SW480 (cell line): ENCODE data around the gene TACC3.

Experiments
- DNase-seq: peaks from one replicate; pipeline ENCODE4 v3.0.0-alpha.2; 2016; ENCODE audit warnings: low spot score

The TACC3 gene

DNA sequence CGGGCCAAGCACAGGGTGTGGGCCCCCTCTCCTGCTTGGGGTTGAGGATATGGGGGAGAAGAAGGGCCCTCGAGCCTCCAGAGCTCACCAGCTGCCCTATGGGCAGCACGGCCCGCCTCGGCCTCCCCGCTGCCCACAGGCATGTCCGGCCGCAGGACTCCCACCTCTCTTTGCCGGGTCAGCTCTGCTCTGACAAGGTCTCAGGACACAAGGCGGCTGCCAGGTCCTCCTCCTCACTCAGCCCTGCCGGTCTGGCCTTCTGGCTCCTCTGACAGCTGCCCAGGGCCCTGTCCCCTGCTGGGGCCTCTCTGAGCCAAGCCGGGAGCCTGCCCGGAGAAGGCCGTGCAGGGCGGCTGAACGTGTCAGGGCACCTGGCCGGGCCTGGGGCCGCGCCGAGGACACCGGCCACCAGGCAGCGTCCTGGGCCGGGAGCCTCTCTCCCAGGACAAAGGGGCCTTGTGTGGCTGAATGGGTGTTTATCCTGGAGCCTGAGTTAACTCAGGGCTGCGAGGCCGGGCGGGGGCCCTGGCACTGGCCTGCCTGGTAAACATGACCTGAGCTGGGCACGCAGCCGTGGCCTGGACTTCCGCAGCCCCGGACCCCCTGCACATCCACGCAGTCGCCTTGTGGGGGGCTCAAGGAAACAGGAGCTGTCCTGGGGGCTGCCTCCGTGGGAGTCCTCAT is 25.7 kb downstream of the TACC3 start:
- peak; percentile 34 for DNase-seq

DNA sequence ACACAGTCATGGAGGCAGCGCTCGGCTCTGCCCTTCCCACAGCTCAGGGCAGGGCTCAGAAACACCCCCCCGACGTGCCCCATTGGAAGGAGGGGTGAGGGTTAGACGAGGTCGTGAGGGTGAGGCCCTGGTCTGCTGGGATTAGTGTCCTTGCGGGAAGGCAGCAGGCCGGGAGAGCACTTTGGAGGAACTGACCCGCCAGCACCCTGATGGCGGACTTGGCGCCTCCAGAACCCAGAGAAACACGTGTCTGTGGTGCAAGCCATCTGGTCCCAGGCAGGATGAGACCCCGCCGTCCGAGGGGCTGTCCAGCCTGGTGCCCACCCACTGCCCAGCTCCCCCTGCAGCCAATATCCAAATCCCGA is 26.3 kb downstream of the TACC3 start:
- DNase-seq: no peak

DNA sequence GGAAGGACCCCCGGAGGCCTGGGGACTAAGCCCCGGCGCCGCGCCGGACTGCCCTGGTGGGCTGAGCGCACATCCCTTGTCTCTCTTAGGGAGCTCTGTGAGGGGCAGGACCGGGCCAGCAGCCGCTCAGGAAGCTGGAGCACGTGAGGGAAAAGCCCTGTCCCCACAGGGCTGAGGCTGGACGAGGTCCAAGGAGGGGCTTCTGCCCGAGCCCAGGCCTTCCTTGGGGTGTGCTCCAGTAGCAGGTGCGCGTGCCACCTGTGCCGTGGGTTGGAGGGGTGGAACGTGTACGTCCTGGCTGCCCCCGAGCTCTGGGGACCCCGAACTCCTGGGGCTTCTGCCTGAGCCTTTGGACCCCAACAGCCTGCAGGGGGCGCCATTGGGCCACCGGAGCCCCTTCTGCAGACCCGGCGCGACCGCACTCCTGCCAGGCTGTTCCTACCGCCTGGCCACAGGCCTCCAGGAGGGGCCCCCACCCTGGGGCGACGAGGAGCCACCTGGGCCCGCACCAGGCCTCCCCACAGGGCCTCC is 27.2 kb downstream of the TACC3 start:
- DNase-seq: peak; percentile 59

DNA sequence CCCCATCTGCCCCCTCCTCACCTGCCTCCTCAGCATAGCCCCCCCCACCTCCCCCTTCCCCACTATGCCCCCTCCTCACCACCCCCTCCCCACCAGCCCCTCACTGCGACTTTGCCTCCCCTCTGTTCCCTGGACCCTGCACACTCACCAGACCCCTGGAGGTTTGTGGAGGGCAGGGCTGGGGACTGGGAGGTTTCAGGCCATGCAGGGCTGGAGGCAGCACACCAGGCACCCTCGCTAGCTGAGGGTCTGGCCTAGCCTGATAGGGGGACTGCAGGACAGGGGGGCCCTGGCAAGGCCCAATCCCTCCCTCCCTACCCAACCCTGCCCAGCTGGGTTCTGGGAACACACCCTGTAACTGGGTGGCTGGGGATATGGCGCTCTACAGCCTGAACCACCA is 28.0 kb downstream of the TACC3 start:
- DNase-seq: no peak

DNA sequence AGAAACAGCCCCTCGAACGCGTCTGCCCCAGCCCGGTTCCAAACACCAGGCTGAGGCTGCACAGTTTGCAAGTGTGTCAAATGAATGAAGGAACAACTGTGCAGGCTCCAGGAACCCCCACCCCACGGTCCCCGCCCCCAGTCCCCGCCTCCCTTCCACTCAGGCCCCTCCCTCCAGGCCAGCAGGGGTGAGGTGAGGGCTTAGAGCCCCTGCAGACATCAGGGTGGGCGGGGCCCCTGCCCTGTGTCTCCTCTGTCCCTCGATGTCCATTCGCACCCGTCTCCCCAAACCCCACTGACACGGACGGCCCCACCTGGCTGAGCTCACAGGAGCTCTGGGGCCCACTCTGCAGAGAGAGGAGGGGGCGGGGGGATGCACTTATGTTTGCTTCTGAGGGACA is 28.5 kb downstream of the TACC3 start:
- no peak for DNase-seq

DNA sequence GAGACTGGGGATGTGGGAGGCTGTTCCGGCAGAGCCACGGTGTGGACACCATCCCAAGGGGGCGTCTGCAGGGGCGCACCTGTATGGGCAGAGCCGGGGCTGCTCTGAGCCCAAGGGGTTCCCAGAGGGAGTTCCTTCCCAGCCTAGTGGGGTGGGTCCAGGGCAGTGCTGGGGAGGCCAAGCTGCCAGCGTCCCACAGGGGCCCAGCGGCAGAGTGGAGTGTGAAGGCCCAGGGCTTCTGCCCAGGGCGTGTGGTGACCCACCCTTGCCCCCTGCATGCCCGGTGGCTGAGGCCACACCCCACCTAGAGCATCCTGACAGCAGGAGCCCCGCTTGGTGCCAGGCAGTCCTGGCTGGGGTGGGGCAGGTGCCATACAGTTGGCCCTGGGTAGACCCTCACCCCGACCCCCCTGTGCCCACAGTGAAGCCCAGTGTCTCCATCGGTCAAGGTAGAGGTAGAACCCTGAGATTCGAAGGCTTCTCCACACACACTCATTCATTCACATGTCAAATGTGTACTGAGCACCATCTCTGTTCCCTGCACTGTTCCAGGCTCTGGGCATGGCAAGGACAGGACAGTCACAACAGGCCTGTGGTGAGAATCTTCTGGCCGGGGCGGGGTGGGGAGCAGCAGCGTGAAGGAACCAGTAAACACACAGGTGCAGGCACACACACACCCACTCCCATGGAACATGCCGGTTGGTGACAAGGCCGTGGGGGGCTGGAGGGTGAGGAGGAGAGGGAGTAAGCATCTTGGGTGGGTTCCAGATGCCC is 29.2 kb downstream of the TACC3 start:
- DNase-seq: no peak

DNA sequence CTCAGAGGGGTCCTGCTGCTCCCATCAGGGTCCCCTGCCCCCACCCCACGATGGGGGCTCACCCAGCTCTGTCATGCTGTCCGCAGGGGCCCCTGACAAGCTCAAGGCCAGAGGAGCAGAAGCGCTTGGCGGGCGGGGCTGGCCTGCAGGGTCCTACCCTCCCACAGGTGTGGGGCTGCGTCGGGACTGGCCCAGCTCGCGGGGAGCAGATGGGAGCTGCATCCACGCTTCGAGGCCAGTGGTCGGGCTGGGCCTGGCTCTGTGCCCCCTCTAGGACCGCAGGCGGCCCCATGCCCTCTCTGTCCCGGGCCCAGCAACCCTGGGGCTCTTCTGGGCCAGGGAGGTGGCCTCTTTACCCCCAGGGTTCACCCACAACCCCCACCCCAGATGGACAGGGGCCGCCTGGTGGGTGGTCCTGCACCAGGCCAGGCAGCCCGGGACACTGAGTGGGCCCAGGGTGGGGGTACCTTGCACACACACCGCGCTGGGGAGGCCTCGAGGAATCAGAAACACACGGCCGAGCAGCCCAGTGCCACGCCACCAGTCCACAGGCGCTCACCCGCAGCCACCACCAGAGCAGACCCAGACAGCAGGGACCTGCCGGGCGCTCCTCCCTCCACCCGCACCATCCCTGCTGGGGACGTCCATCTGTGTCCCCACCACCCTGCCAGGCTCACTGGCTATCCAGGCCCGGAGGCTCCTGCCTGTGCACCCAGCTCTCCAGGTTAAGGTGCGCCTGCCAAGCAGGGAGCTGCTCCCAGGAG is 30.0 kb downstream of the TACC3 start:
- DNase-seq: no peak

DNA sequence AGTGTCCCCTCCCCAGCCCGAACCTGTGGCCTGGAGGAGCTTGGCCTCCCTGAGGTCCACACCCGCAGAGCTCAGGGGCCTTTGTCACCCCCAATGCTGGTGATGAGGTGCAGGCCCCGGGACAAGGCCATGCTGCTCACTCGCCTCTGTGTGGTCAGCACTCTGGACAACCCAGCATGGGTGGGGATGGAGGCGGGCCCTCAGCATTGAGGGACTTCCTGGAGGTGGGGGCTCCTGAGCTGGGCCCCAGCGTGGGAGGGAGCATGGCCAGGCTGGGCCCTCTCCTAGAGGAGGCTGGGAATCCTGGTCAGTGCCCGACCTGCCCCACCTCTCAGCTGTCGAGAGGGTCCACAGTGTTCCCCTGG is 30.6 kb downstream of the TACC3 start:
- no peak for DNase-seq

DNA sequence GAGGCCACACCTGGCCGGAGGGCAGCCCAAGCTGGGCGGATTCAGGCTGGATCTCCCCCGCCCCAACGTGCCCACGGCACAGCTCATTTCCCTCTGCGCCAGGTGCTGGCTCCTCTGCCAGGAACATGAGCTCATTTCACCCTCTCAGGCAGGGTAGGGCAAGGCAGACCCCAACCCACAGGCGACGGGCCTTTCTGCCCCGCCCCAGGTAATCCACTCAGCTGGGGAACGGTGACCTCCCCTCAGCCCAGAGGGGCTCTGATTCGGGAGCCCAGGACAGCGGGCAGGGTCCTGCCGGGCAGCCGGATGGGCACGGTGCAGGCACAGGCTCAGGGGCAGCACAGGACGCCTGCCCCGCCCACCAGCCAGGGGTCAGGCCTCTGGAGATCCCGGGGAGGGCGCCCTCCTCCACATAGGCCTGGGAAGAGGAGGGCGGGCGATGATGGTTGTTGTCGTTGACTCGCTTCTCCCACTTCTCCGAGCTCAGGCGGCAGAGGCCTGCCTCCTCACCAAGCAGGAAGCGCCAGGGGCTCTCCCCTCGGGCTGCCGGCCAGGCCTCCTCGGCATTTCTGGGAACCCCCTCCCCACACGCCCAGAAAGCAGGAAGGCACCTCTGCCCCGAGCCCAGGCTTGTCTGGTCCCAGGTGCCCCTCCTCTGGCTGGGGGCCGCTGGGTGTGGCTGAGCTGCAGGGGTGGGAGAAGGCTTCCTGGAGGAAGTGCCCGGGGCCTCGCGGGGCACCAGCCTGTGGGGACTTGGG is 31.1 kb downstream of the TACC3 start:
- DNase-seq: no peak

DNA sequence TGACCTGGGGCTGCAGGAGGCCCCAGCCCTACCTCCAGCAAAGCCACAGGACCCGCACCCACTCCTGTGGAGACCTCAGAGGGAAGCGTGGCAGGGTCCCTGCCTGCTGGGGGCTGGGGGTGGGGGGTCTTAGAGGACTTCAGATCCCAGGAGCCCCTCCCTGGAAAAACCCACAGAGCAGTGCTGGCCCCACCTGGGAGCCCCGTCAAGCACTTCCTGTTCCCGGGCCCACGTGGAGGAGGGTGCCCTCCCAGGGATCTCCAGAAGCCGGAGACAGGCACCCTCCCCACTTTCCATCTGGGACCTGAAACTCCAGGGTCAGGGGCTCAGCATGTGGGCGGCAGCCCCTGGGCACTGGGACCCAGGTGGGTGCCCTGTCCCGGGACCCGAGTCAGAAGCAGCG is 32.0 kb downstream of the TACC3 start:
- DNase-seq: no peak

DNA sequence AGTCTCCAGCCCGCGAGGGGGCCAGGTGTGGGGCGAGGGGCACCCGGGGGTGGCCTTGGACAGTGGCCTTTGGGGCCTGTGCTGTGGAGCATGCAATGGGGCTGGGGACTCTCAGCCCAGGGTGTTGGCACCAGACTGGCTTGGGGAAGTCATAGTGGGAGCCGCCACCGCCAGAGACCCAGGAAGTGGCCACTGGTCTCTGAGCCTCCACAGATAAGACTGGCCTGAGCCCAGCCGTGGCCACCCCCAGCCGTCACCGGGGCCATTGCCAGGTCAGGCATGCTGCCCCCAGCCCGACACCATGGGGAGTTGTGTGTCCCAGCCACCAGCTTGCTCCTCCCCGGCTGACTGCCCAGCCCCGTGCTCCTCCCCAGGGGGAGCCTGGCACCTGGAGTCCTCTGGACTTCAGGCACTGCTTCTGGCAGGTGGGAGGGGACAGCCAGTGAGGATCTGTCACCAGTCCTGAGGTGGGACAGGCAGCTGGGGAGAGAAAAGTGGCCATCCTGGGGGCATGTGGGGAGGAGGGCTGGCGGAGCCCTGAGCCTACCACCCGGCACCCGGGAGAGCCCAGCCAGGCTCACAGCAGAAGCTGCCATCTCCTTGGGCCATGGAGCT is 32.5 kb downstream of the TACC3 start:
- DNase-seq: no peak

DNA sequence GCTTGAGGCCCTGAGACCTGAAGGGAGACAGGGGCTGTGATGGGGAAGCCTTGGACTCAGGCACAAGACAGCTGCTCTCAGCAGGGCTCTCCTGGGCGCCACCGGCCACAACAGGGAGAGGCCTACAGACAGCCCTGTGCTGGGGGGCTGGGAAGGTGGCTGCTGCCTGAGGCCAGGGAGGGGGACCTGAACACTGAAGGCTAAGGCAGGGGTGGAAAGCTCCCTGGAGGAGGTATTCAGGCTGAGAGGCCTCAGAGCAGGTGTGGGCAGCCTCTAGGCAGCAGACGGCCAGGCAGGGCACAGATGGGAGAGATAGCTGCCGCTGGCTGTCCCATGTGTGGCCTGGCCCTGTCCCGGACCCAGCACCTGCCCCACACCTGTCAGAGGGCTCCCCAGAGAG is 33.0 kb downstream of the TACC3 start:
- DNase-seq: no peak

DNA sequence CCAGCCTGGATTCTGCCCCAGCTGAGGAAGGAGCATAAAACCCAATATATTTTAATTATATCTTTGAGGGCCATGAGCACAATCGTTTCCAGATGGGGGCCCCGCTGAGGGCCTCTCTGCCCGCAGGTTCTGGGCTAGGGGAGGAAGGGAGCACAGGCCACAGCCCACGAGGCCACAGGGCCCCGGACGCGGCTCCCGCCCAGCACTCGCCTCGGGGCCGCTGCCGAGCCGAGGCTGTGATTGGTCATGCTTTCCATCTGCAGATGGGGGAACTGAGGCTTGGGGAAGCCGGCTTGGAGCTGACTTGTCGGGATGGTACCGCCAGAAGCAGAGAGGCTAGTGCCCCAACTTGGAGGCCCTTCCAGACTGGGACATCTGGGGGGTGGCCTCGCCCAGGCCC is 34.0 kb downstream of the TACC3 start:
- no peak for DNase-seq

DNA sequence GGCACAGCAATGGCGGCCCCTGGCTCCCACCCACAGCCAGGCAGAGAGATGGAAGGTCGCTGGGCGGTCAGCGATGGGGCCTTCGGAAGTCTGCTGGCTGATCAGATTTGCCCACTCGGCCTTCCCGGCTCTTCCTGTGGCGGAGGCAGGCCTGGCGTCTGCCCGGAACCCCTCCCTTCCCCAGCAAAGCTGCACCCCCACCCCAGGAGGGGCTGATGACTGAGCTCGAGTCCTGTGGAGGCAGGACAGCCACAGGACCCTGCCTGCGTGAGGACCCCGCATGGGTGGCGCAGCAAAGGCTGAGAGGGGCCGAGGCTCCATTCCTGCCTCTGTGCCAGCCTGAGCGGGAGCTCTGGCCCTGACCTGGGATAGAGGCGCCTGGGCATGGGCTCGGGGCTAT is 34.8 kb downstream of the TACC3 start:
- no peak for DNase-seq

DNA sequence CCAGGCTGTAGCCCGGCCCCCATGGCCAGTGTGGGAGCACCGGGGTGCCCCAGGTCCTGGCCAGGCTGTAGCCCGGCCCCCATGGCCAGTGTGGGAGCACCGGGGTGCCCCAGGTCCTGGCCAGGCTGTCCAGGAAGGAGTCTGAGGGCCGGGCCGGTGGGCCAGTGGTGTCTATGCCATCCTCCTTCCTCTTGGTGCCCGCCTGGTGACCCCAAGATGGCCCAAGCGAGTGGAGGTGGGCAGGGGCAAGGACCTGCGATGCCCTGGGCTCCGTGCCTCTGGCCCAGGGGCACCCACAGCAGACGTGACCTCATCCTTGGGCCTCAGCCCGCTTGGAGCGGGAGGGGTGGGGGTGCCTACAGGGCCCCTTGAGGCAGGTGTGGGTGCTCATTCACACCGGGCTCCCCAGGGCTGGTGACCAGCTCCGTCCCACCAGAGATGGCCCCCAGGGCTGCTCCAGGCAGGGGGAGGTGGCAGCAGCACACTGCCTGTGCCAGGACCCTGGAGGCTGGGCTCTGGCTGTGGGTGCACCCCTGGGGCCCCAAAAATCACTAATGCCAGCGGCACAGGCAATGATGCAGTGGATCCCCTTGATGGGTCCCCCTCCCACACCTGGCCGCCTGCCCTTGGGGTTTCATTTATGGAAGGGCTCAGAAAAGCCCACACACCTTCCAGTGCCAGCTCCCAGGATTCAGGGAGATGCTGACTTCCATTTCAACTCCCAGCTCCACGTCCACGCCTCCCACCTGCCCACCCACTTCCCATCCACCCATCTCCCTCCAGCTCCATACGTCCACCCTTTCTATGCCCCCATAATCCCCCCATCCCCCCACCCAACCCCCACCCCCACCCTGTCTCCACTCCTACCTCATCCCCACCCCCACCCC is 35.8 kb downstream of the TACC3 start:
- no peak for DNase-seq

DNA sequence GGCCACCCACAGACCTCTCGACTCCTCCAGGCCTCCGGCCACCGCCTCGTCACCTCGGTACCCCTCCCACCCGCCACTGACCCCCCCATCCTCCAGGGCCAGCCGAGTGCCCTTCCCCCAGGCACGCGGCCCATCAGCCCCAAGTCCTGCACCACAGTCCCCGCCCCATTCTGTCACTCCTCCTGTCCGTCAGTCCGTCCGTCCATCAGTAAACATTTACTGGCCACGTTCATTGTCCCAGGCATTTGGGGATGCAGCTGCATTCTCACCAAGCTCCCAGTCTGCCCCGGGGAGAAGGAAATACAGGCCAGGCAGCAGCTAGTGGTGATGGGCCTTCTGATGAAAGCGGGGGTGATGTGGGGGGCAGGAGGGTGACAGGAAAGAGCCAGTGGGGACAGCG is 36.5 kb downstream of the TACC3 start:
- DNase-seq: no peak

DNA sequence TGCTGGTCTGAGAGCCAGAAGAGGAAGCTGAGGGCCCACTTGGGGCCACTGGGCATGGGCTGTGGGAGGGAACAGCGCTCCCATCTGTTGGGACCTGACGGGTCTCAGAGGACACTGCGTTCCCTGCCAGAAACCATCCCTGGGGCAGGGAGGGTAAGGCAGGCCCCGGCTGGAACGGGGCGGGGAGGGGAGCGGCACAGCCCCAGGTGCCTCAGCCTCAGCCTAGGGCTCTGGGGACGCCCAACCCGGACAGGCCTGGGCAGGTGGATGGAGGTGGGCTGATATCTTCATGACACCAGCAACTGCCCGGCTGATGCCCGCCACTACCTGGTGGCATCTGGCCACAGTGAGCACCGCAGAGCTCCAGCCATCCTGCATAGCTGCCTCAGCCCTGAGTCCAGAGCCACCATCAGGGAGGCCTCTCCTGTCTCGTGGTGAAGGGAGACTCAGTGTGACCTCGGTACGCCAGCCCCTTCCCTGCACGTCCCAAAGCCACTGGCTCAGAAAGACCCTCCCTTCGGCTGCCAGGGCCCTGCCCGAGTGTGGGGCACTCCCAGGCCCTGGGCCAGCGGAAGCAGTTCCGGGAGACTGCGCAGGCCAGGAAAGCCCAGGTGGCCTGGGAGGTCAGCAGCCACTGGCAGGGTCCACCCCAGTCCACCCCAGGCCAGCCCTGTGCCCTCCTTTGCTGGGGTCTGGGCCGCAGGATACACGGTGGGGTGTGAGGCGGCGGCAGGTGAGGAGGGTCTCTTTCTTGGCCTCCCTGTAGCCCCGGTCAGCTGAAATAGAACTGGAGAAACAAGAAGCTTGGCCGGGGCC is 37.2 kb downstream of the TACC3 start:
- DNase-seq: no peak

DNA sequence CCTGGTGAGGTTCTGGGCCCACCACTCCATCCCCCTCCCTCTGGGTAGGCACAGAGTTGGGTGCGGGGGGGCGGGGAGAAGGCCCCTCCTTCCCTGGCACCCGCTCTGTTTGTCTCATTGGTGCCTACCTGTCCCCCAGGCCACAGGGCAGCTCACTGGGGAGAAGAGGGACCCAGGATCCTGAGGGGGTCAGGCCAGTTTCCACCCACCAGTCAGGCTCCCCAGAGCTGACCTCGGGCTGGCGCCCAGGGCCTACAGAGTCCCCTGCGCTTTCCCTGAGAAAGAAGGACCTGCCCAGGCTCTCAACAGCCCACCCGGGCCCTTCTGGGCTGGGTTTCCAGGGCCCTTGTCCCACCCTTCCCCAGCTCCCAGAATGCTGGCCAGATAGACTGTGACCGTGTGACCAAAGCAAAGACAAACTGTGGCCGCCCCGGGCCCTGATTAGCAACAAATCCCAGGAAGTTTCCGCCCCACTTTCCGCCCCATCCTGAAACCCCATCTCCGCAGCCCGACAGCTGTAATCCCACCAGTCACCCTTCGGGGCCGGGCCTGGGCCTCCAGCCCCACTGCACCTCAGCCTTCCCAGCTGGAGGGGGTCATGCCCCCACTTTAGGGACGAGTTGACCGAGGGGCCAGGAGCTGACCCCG is 38.0 kb downstream of the TACC3 start:
- no peak for DNase-seq

DNA sequence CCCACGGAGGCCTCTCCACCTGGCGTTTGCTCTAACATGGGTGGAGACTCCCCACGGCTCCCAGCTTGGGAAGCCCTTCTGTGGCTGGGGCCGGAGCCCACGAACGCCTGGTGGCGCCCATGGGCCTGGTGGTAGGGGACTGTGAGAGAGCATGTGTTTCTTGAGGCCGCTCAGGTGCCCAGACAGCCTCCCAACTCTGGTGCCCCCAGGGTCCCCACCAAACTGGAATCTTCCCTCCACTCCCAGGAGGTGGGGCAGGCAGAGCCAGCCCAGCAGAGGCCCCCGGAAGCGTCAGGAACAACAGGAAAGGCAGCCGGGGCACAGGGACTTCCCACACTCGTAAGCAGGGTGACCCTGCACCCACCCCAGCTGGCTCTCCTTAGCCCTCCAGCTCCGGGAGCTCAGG is 38.5 kb downstream of the TACC3 start:
- DNase-seq: no peak
